ENCODE measurements around the gene KCNE1. TPM values are rescaled to one million over a fixed set of nuclear protein-coding genes. Genes with fewer than 3 reads are reported as not detected.

KCNE1 gene
- under 0.01 and 0.25 TPM in 2 replicates for total RNA-seq

DNA sequence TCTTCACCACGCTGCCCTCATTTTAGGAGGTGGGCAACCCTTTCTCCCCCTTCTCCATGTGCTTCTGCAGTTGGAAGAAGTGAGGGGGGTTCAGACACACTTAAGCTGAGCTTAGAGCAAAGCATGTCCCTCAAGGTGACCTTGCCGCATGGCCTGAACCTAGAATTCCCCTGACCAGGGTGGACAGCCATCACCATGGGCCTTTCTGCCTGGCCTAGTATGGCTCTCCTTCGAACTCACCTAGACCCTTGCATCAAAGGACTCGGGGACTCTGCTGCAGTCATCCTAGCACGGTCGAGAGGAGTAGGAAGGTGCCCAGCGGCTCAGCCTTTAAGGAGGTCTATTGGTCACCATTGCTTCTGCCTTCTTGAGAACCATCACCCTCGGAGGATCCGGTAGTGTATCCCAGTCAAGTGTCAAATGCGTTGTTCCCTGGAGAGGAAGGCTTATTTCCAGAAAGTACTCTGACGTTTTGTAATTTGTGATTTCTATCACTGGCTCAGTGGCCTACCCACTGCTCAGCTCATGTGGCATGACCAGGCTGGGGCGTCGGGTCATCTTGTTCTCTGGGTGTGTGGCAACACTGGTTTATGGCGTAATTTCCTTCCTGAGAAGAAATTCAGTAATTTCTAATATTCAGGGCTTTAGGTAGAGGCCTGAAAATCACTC, at the start of gene KCNE1:
Gene KCNE1, minus strand, starts transcription at position 424 of the 669 bp plus-strand sequence. CDS start 62,576 bp downstream, outside the sequence.

DNA sequence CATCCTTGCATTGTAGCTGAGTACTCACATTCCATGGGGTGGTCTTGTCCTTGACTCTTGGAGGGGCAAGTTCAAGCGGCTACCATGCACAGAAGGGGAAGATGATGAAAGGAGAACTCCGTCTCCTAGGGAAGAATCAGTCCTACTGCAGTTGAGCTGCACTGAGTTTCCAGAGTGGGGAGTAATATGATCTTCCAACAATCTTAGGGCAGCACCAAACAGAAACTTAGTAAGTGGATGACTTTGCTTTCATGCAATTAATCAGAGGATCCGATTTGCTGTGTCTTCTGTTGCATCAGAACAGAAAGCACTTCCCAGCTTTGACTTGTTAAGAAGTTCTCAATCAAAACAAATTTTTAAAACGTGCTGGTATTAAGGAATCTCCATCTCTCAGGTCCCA, 88.2 kb downstream of the KCNE1 start, which contains the start of gene SMIM34:
Gene SMIM34, minus strand, starts transcription at position 147 of the 400 bp plus-strand sequence. Its CDS starts 112 bp downstream, at position 35.

Other genes with a start within 250 kb of the KCNE1 start
- gene KCNE2, start 148.2 kb downstream of the KCNE1 start, total RNA-seq = not detected in 2 replicates
- 14.0 and 14.1 TPM in 2 replicates for gene SMIM11, start 136.7 kb downstream of the KCNE1 start, total RNA-seq
- not detected in 2 replicates for gene SMIM34, start 88.3 kb downstream of the KCNE1 start, total RNA-seq
- 42.1 and 47.9 TPM in 2 replicates for gene RCAN1, start 102.9 kb upstream of the KCNE1 start, total RNA-seq
- not detected in 2 replicates for gene CLIC6, start 156.8 kb upstream of the KCNE1 start, total RNA-seq

All from bladder microvascular endothelial cell (primary cell).